Germinal center (tissue), 1 donor: Measurements from ENCODE around the gene EMILIN2.

Experiments used
- DNase-seq: peaks from one replicate; pipeline ENCODE4 v3.0.0; 2012; ENCODE audit warnings: mixed read lengths, low spot score

EMILIN2 gene

GRCh38 chr18:2878656-2879330 is 32.0 kb downstream of the EMILIN2 start:
- no peak for DNase-seq

GRCh38 chr18:2879889-2880288 is 33.1 kb downstream of the EMILIN2 start:
- no peak for DNase-seq

GRCh38 chr18:2880473-2880872 is 33.7 kb downstream of the EMILIN2 start:
- no peak for DNase-seq

DNA sequence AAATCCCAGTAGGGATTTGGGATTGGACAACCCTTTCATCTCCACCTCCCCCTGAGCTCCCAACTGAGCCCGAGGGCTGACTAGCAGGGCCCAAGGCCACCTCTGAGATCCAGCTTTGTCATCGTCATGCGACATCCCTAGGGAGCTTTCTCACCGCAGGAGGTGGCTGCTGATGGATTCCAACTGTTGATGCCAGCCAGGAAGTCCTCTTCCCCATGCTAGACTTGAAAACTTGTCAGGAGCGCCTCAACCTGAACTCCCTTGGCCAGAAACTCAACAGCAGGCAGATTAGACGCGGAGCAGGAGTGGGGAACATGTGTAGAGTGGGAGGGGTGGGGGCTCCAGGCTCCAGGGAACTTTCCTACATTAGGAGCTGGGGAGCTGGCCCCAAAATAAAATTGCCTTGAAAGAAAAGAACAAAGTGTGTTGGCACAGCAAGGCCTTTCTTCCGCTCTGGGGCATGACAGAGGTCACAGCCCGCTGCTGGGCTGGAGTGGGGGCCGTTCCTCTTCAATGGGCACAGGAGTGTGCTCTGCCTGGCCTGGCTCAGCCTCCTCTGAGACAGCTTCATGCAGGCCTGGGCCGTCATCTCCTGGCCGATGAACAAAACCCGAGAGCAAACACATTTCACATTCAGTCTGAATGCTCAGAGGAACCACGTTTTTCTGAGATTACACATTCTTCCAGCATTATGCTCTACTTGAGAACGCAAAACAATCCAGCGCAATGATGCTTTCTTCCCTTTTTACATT is 34.5 kb downstream of the EMILIN2 start:
- no peak for DNase-seq

GRCh38 chr18:2881840-2882195 is 35.0 kb downstream of the EMILIN2 start:
- DNase-seq: no peak

GRCh38 chr18:2882201-2882600 is 35.4 kb downstream of the EMILIN2 start:
- no peak for DNase-seq

- no peak for DNase-seq
Measured at GRCh38 chr18:2883076-2883735, 36.4 kb downstream of the EMILIN2 start.

GRCh38 chr18:2884706-2885285 is 38.0 kb downstream of the EMILIN2 start:
- no peak for DNase-seq

- no peak for DNase-seq
Measured at GRCh38 chr18:2887470-2887869, 40.7 kb downstream of the EMILIN2 start.

DNA sequence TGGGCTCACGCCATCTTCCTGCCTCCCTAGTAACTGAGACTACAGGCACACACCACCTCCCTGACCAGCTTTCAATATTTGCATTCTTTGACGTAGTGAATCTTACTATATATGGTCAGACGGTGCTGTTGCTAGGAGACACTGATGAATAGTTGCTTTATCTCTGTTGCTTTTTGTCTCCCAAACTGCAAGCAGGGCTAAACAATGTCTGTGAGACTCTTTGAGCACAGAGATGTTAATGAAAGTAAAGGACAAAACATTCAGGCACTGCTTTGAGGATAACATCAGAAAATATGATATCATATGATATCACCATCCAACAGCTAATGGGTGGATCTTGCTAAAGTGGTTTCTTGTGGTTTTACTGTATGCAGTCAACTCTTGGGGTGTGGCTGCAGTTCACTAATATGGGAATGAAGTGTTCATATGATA is 43.0 kb downstream of the EMILIN2 start:
- DNase-seq: no peak

- DNase-seq: no peak
Measured at GRCh38 chr18:2890606-2891005, 43.8 kb downstream of the EMILIN2 start.

DNA sequence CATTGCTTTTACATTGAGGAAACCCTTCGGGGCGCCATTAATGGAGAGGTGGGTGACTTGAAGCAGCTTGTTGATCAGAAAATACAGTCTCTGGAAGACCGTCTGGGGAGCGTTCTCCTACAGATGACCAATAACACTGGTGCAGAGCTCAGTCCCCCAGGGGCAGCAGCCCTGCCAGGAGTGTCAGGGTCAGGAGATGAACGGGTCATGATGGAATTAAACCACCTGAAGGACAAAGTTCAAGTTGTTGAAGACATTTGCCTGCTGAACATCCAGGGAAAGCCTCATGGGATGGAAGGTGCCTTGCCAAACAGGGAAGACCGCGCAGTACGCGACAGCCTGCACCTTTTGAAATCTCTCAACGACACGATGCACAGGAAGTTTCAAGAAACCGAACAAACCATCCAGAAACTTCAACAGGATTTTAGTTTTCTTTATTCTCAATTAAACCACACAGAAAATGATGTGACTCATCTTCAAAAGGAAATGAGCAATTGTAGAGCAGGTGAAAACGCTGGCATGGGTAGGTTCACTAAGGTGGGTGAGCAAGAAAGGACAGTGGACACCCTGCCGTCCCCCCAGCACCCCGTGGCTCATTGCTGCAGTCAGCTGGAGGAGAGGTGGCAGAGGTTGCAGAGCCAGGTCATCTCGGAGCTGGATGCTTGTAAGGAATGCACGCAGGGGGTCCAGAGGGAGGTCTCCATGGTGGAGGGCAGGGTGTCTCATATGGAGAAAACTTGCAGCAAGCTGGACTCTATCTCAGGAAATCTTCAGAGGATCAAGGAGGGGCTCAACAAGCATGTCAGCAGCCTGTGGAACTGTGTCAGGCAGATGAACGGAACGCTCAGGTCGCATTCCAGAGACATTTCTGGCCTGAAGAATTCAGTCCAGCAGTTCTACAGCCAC is 45.0 kb downstream of the EMILIN2 start:
- DNase-seq: no peak

GRCh38 chr18:2893056-2893455 is 46.2 kb downstream of the EMILIN2 start:
- no peak for DNase-seq

GRCh38 chr18:2893676-2894075 is 46.9 kb downstream of the EMILIN2 start:
- DNase-seq: no peak

- DNase-seq: no peak
Measured at GRCh38 chr18:2894131-2894840, 47.5 kb downstream of the EMILIN2 start.

DNA sequence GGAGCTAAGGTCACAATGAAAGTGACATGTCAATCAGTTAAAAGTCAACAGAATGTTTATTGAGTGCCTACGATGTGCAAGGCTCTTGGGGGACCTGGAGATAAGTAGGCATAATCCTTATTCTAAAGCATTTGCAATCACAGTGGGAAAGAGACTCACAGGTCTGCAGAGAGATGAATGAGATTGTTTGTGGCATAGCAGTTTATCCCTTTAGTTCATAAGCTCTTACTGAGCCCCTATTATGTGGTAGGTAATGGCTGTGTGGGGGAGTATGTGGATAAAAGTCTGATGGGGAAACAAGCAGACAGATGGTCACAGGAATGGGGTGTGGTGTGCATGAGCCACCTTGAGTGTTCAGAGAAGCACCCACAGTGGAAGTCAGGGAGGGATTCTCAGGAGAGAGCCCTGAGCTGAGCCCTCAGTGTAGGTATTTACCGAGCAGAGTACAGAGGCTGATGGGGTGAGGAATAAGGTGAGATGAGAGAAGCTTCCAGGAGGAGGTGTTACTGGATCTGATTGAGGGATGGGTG is 48.1 kb downstream of the EMILIN2 start:
- no peak for DNase-seq

DNA sequence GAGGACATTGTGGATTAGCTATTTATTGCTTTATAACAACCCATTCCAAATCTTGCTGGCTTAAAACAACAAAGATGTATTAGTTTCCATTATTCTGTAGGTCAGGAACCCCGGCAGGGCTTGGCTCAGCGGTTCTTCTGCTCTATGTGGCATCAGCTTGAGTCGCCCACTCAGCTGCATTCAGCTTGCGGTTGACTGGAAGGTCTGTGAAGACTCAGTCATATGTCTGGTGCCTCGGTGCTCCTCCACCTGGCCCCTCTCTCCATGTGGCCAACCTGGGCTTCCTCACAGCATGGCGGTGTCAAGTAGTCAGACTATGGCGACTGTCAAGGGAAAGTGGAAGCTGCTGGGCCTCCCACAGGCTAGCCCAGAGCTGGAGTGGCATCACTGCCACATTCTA is 48.6 kb downstream of the EMILIN2 start:
- no peak for DNase-seq

GRCh38 chr18:2896990-2897389 is 50.2 kb downstream of the EMILIN2 start:
- DNase-seq: no peak

- no peak for DNase-seq
Measured at GRCh38 chr18:2897448-2898185, 50.8 kb downstream of the EMILIN2 start.

DNA sequence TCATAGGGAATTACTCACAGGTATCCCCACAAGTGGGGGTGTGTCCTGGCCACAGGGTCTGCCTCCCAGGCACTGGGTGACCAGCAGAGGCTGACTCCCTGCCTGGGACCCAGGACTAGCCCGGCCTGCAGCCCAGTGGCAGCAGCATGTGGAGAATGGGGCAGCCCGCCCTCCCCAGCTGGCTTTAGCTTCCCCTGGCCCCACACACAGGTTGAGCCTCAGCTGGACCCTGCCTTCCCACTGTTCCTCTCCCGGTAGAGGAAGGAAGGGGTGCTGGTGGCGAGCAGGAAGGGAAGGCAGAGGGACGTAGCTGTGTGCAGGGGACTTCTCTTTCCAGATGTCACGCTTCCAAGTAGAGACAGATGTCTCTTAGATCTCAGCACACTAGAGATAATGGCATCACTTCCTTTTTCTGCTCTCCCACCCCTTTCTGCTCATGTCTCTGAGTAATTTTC is 51.4 kb downstream of the EMILIN2 start:
- no peak for DNase-seq
